K562 (cell line): ENCODE data around the gene IL13. TPM values are rescaled to one million over a fixed set of nuclear protein-coding genes. Genes with fewer than 3 reads are reported as not detected.
A peak's percentile ranks its signal among the peaks of the same experiment; 100 is the strongest.

ENCODE experiments used
- ATF3 ChIP-seq, 2 experiments: fragments of 450-650 bp in 1 of 2; sonication (generic) in 1 of 2; formaldehyde crosslinking in 1 of 2; IDR thresholded peaks in 1 of 2; conservative IDR thresholded peaks in 1 of 2; 2 replicates each; pipeline versions ENCODE4 v1.6.1 to v1.8.1; 2016 to 2023; ENCODE audit warnings: mild to moderate bottlenecking in 2 of 2, moderate library complexity in 2 of 2, inconsistent platforms in 1 of 2, missing genetic modification reagents in 1 of 2
- ATF7 ChIP-seq: fragments of 450-650 bp; IDR thresholded peaks from 2 replicates; pipeline ENCODE4 v1.7.1; 2014; ENCODE audit warnings: mild to moderate bottlenecking, moderate library complexity
- BRF1 ChIP-seq: IDR thresholded peaks from 3 replicates; pipeline ENCODE4 v1.6.1; 2011; ENCODE audit warnings: borderline replicate concordance, mild to moderate bottlenecking; ENCODE audit not compliant: insufficient read length; ENCODE audit errors: extremely low read depth
- BRF2 ChIP-seq: IDR thresholded peaks from 3 replicates; pipeline ENCODE4 v1.6.1; 2011; ENCODE audit warnings: borderline replicate concordance, mild to moderate bottlenecking; ENCODE audit not compliant: insufficient read length, insufficient read depth
- CBFB ChIP-seq: sonication (generic); formaldehyde crosslinking; IDR thresholded peaks from 2 replicates; pipeline ENCODE4 v1.4.0; 2020; ENCODE audit warnings: mild to moderate bottlenecking, missing genetic modification reagents
- DNMT1 ChIP-seq: fragments of 450-650 bp; IDR thresholded peaks from 2 replicates; pipeline ENCODE4 v1.6.1; 2016; ENCODE audit warnings: antibody characterized with exemption, mild to moderate bottlenecking
- ERF ChIP-seq: fragments of 450-650 bp; formaldehyde crosslinking; IDR thresholded peaks from 2 replicates; pipeline ENCODE4 v1.4.0; 2020; ENCODE audit warnings: mild to moderate bottlenecking, mixed read lengths
- ESRRB ChIP-seq: fragments of 250-450 bp; sonication (Bioruptor Pico); IDR thresholded peaks from 2 replicates; pipeline ENCODE4 v1.5.0; 2020; ENCODE audit warnings: mild to moderate bottlenecking, moderate library complexity, borderline replicate concordance
- EZH2 ChIP-seq: IDR thresholded peaks from 2 replicates; pipeline ENCODE4 v1.6.1; 2012; ENCODE audit warnings: low read depth, mild to moderate bottlenecking, inconsistent platforms, low read length, borderline replicate concordance
- GTF2A2 ChIP-seq: IDR thresholded peaks from 2 replicates; pipeline ENCODE4 v1.6.1; 2016; ENCODE audit warnings: mild to moderate bottlenecking, missing genetic modification characterization, missing compliant biosample characterization
- HMGN3 ChIP-seq: IDR thresholded peaks from 2 replicates; pipeline ENCODE4 v1.6.1; 2011; ENCODE audit warnings: borderline replicate concordance, low read depth, mild to moderate bottlenecking, mixed read lengths, low read length; ENCODE audit not compliant: insufficient read length; ENCODE audit errors: extremely low read depth
- HNRNPL ChIP-seq: fragments of 200-400 bp; formaldehyde crosslinking; IDR thresholded peaks from 2 replicates; pipeline ENCODE4 v1.6.1; 2017; ENCODE audit warnings: low read depth, mild to moderate bottlenecking, low read length
- IFI16 ChIP-seq: fragments of 250-450 bp; sonication (Bioruptor Pico); IDR thresholded peaks from 2 replicates; pipeline ENCODE4 v2.1.2; 2022; ENCODE audit warnings: mild to moderate bottlenecking, inconsistent platforms
- NBN ChIP-seq: fragments of 450-650 bp; IDR thresholded peaks from 2 replicates; pipeline ENCODE4 v1.6.1; 2016; ENCODE audit warnings: low read depth, mild to moderate bottlenecking
- NFE2L1 ChIP-seq: fragments of 450-650 bp; IDR thresholded peaks from 2 replicates; pipeline ENCODE4 v1.6.1; 2016; ENCODE audit warnings: missing genetic modification characterization, low read depth, mild to moderate bottlenecking, missing compliant biosample characterization, moderate library complexity, borderline replicate concordance
- RBFOX2 ChIP-seq: fragments of 200-400 bp; formaldehyde crosslinking; IDR thresholded peaks from 2 replicates; pipeline ENCODE4 v1.6.1; 2017; ENCODE audit warnings: low read depth, mild to moderate bottlenecking, low read length, moderate library complexity
- SOX6 ChIP-seq: fragments of 450-650 bp; IDR thresholded peaks from 2 replicates; pipeline ENCODE4 v1.6.1; 2014; ENCODE audit warnings: mild to moderate bottlenecking
- TARDBP ChIP-seq: fragments of 450-650 bp; IDR thresholded peaks from 2 replicates; pipeline ENCODE4 v1.6.1; 2016
- TEAD4 ChIP-seq, 2 experiments: sonication (generic) in 1 of 2; formaldehyde crosslinking in 1 of 2; IDR thresholded peaks; 2 replicates each; pipeline versions ENCODE4 v1.6.1 to v1.8.0; 2012 to 2022; ENCODE audit warnings: borderline replicate concordance in 1 of 2, inconsistent platforms in 1 of 2, low read length in 1 of 2, mild to moderate bottlenecking in 1 of 2, missing genetic modification reagents in 1 of 2
- YBX1 ChIP-seq: fragments of 450-650 bp; IDR thresholded peaks from 2 replicates; pipeline ENCODE4 v1.7.1; 2016; ENCODE audit warnings: mild to moderate bottlenecking
- ZBTB9 ChIP-seq: fragments of 450-650 bp; formaldehyde crosslinking; IDR thresholded peaks from 2 replicates; pipeline ENCODE4 v1.4.0; 2020; ENCODE audit warnings: mild to moderate bottlenecking, moderate library complexity
- ZFP1 ChIP-seq: fragments of 450-650 bp; formaldehyde crosslinking; IDR thresholded peaks from 2 replicates; pipeline ENCODE4 v1.4.0; 2020; ENCODE audit warnings: mild to moderate bottlenecking, mixed read lengths
- ZNF561 ChIP-seq: fragments of 450-650 bp; formaldehyde crosslinking; conservative IDR thresholded peaks from 2 replicates; pipeline ENCODE4 v1.4.0; 2020; ENCODE audit warnings: mild to moderate bottlenecking, moderate library complexity
- ZNF77 ChIP-seq: fragments of 250-450 bp; sonication (Bioruptor Pico); IDR thresholded peaks from 2 replicates; pipeline ENCODE4 v1.5.0; 2020
- ZNF79 ChIP-seq: fragments of 250-450 bp; sonication (Bioruptor Pico); IDR thresholded peaks from 2 replicates; pipeline ENCODE4 v1.4.0; 2020; ENCODE audit warnings: low read depth, mild to moderate bottlenecking, moderate library complexity
- polyA plus RNA-seq, 8 experiments: library from polyadenylated mRNA; depleted of rRNA in 4 of 8; stranded (reverse) in 5 of 8; unstranded in 3 of 8; fragments of >200 nt; fragmentation: Nextera tagmentation in 2 of 8; fragmentation: Illumina TruSeq in 1 of 8; extraction: Ambion mirVana in 2 of 8; extraction: Trizol in 1 of 8; gene quantifications; 2 replicates each; pipeline versions ENCODE4 v1.2.1 to v1.2.3, GENCODE V29; 2011 to 2014; ENCODE audit warnings: inconsistent platforms in 1 of 8, missing spikeins in 1 of 8
- total RNA-seq, 7 experiments: library from RNA; depleted of rRNA in 6 of 7; stranded (reverse); fragments of >200 nt in 6 of 7; fragmentation: Illumina TruSeq in 2 of 7; extraction: Trizol in 2 of 7; gene quantifications; 2 replicates each; pipeline versions ENCODE4 v1.2.1 to v1.2.3, GENCODE V29; 2011 to 2021; ENCODE audit warnings: low replicate concordance in 1 of 7

Gene IL13
- total and polyA plus RNA-seq, 9 of the 15 experiments (the other 6 are each of a cell fraction or from before 2014, with no cell fraction given), result not detected

GRCh38 chr5:132666310-132667123 is 8.5 kb downstream of the IL13 start (continued):
- TF ChIP-seq ZBTB9 (peak; percentile 98), SOX6 (0 out of 2 replicates have a peak, but pooled peaks have one; percentile 27), GTF2A2 (tag) (peak; percentile 91), TARDBP (no peak), IFI16 (CRISPR knock-in tag) (peak; percentile 92), CBFB (CRISPR knock-in tag) (no peak), TEAD4 (IDR thresholded peaks at IDR 0.05; ENCODE audit: low read length) (peak; percentile 69), TEAD4 (CRISPR knock-in tag; IDR thresholded peaks at IDR 0.05; ENCODE audit: borderline replicate concordance) (no peak), ZNF79 (CRISPR knock-in tag) (peak; percentile 96), NFE2L1 (tag) (peak; percentile 78), ZNF77 (CRISPR knock-in tag) (peak; percentile 85; the same call in 1 of the 2 replicates), ATF3 (IDR thresholded peaks at IDR 0.05) (peak; percentile 23; the same call in 1 of the 2 replicates), ATF3 (CRISPR knock-in tag; conservative IDR thresholded peaks at IDR 0.05) (no peak), YBX1 (no peak), ZFP1 (CRISPR knock-in tag) (peak; percentile 93), BRF2 (no peak), ATF7 (peak; percentile 67), RBFOX2 (peak; percentile 90), ZNF561 (CRISPR knock-in tag) (peak; percentile 89), ESRRB (CRISPR knock-in tag) (peak; percentile 77; the same call in 1 of the 2 replicates), DNMT1 (no peak), HNRNPL (0 out of 2 replicates have a peak, but pooled peaks have one; percentile 39), NBN (0 out of 2 replicates have a peak, but pooled peaks have one; percentile 28), HMGN3 (no peak), BRF1 (no peak), ERF (CRISPR knock-in tag) (peak; percentile 98), EZH2 (no peak)
